Endothelial cell of umbilical vein (primary cell): ENCODE results near the gene ROCK2. TPM values are rescaled to one million over a fixed set of nuclear protein-coding genes. Genes with fewer than 3 reads are reported as not detected.

ENCODE experiments used
- BruUV-seq: library from RNA; stranded (reverse); fragments of 400-500 nt; replicated peaks from 2 replicates; lab custom pipeline; 2021; lab: Mats Ljungman, UMichigan
- CTCF ChIA-PET: fragments of 300-600, 350-600 bp; sonication (Branson Sonifier 250); formaldehyde crosslinking; loops from one replicate; lab custom pipeline; 2021; ENCODE audit warnings: antibody characterized with exemption, inconsistent platforms; lab: Charles Lee
- POLR2A ChIA-PET: fragments of 300-600, 350-600 bp; sonication (Branson Sonifier 250); formaldehyde crosslinking; loops from one replicate; lab custom pipeline; 2021; ENCODE audit warnings: antibody characterized with exemption, inconsistent platforms; lab: Charles Lee
- DNase-seq: peaks from one replicate; pipeline ENCODE4 v3.0.0-alpha.2; 2011; ENCODE audit warnings: low read depth, low spot score
- FAIRE-seq: peaks from 2 replicates; lab custom pipeline; 2011; peaks lifted over from hg19 to GRCh38; lab: Jason Lieb, UNC
- H2AFZ ChIP-seq: 2 replicates; pipeline ENCODE4 v1.6.0; 2012; ENCODE audit warnings: low read depth, low read length, control low read depth, inconsistent platforms
- H3K27ac ChIP-seq: 2 replicates; pipeline ENCODE4 v1.5.1; 2011; ENCODE audit warnings: low read depth, mild to moderate bottlenecking, control low read depth, low read length, moderate library complexity; ENCODE audit not compliant: insufficient read depth
- H3K27me3 ChIP-seq, 2 experiments: 2 replicates each; pipeline versions ENCODE4 v1.6.0 to v1.6.1; 2011; ENCODE audit warnings: low read length in 2 of 2, mixed read lengths in 1 of 2; ENCODE audit not compliant: control insufficient read depth in 2 of 2, insufficient read depth in 2 of 2
- H3K36me3 ChIP-seq, 2 experiments: 2 replicates in 1 of 2; 3 replicates in 1 of 2; pipeline ENCODE4 v1.5.1; 2011; ENCODE audit warnings: low read length in 2 of 2, mild to moderate bottlenecking in 1 of 2, moderate library complexity in 1 of 2; ENCODE audit not compliant: control insufficient read depth in 2 of 2, insufficient read depth in 2 of 2; ENCODE audit errors: extremely low read depth in 1 of 2
- H3K4me1 ChIP-seq: 3 replicates; pipeline ENCODE4 v1.5.1; 2011; ENCODE audit warnings: mild to moderate bottlenecking, low read length; ENCODE audit not compliant: control insufficient read depth, insufficient read depth; ENCODE audit errors: extremely low read depth
- H3K4me2 ChIP-seq: 2 replicates; pipeline ENCODE4 v1.6.1; 2011; ENCODE audit warnings: low read length, control low read depth, mixed read lengths; ENCODE audit not compliant: insufficient read depth
- H3K4me3 ChIP-seq, 3 experiments: fragments of 200-600 bp in 1 of 3; sonication (generic), shearing (Covaris generic) in 1 of 3; replicated peaks in 1 of 3; 2 replicates each; pipeline ENCODE4 v1.5.1; 2011 to 2016; ENCODE audit warnings: control low read depth in 3 of 3, low read length in 3 of 3, mild to moderate bottlenecking in 2 of 3, inconsistent platforms in 1 of 3, low read depth in 1 of 3, moderate library complexity in 1 of 3; ENCODE audit not compliant: insufficient read depth in 1 of 3
- H3K79me2 ChIP-seq: 2 replicates; pipeline ENCODE4 v1.6.0; 2012; ENCODE audit warnings: low read length, inconsistent platforms; ENCODE audit not compliant: control insufficient read depth, insufficient read depth
- H3K9ac ChIP-seq: replicated peaks from 2 replicates; pipeline ENCODE3; 2011; ENCODE audit warnings: low read length, control low read depth; ENCODE audit not compliant: insufficient read depth; ENCODE audit errors: extremely low read depth
- H3K9me1 ChIP-seq: replicated peaks from 3 replicates; pipeline ENCODE4 v1.6.0; 2011; ENCODE audit warnings: mild to moderate bottlenecking, low read length; ENCODE audit not compliant: control insufficient read depth, insufficient read depth; ENCODE audit errors: extremely low read depth
- H3K9me3 ChIP-seq: replicated peaks from 2 replicates; pipeline ENCODE4 v1.5.1; 2012; ENCODE audit warnings: low read length, inconsistent platforms; ENCODE audit not compliant: control insufficient read depth, insufficient read depth
- H4K20me1 ChIP-seq: replicated peaks from 2 replicates; pipeline ENCODE3; 2011; ENCODE audit warnings: mild to moderate bottlenecking, low read length; ENCODE audit not compliant: control insufficient read depth, insufficient read depth; ENCODE audit errors: extremely low read depth
- CTCF ChIP-seq, 2 donors: IDR thresholded peaks; 1 replicate in 1 of 2; 2 replicates in 1 of 2; pipeline ENCODE4 v1.5.1; 2011; ENCODE audit warnings: low read length in 2 of 2, mild to moderate bottlenecking in 2 of 2, moderate library complexity in 2 of 2, control low read depth in 1 of 2, inconsistent platforms in 1 of 2, low read depth in 1 of 2; ENCODE audit not compliant: insufficient read depth in 1 of 2; ENCODE audit errors: extremely low read depth in 1 of 2
- EZH2 ChIP-seq: IDR thresholded peaks from 2 replicates; pipeline ENCODE4 v1.6.1; 2012; ENCODE audit warnings: borderline replicate concordance, low read depth, mild to moderate bottlenecking, moderate library complexity, low read length, inconsistent platforms; ENCODE audit not compliant: severe bottlenecking
- FOS ChIP-seq: IDR thresholded peaks from 2 replicates; pipeline ENCODE4 v1.6.1; 2011; ENCODE audit warnings: mild to moderate bottlenecking, low read length, moderate library complexity, borderline replicate concordance; ENCODE audit not compliant: insufficient read depth
- GATA2 ChIP-seq: IDR thresholded peaks from 2 replicates; pipeline ENCODE4 v1.7.0; 2011; ENCODE audit warnings: low read depth, mild to moderate bottlenecking, moderate library complexity, mixed read lengths, low read length; ENCODE audit not compliant: insufficient read length, insufficient read depth
- JUN ChIP-seq: IDR thresholded peaks from 2 replicates; pipeline ENCODE4 v1.6.1; 2011; ENCODE audit warnings: borderline replicate concordance, low read depth; ENCODE audit not compliant: insufficient read length, insufficient read depth
- MAX ChIP-seq: IDR thresholded peaks from 2 replicates; pipeline ENCODE4 v1.6.1; 2011; ENCODE audit not compliant: insufficient read depth, insufficient read length
- MYC ChIP-seq: IDR thresholded peaks from one replicate; pipeline ENCODE4 v1.6.1; 2011; ENCODE audit warnings: mild to moderate bottlenecking, low read depth, low read length
- POLR2A ChIP-seq: IDR thresholded peaks from 2 replicates; pipeline ENCODE4 v1.6.1; 2012; ENCODE audit warnings: low read depth, mild to moderate bottlenecking, control low read depth, low read length
- POLR2AphosphoS5 ChIP-seq: IDR thresholded peaks from 2 replicates; pipeline ENCODE4 v1.6.1; 2012; ENCODE audit warnings: low read depth, mild to moderate bottlenecking, control low read depth, low read length, moderate library complexity; ENCODE audit not compliant: insufficient read depth
- dilution Hi-C: fragments of 300-500 bp; cut with MboI; formaldehyde crosslinking; loops from one replicate; pipeline ENCODE4 v1.15.0; 2019; ENCODE audit warnings: low sequenced_read_pairs; ENCODE audit not compliant: extremely low pct_ligation_motif_present
- intact Hi-C: fragments of 100-400 bp; cut with micrococcal nuclease; formaldehyde crosslinking; loops from one replicate; pipeline ENCODE4 v1.10.0; 2022
- polyA plus RNA-seq, 4 experiments: library from polyadenylated mRNA; depleted of rRNA in 3 of 4; stranded (reverse) in 3 of 4; unstranded in 1 of 4; fragments of >200 nt; gene quantifications; 2 replicates each; pipeline versions ENCODE4 v1.2.1 to v1.2.3, GENCODE V29; 2011 to 2012; ENCODE audit warnings: missing spikeins in 1 of 4
- total RNA-seq: library from RNA; stranded (reverse); gene quantifications from 2 replicates; pipeline ENCODE4 v1.2.3, GENCODE V29; 2021

ROCK2 gene
- total and polyA plus RNA-seq, 2 donors (not counting 3 experiments of a cell fraction or from before 2014, with no cell fraction given) = 5.2 to 56.5 TPM

- BruUV-seq = no TSS peak
- DNase-seq (no peak), FAIRE-seq (no peak)
- Histone ChIP-seq H2AFZ (no peak overlapping the region), H3K27ac (no peak overlapping the region), H3K9ac (no peak overlapping the region), H3K9me3 (no peaks in the 10 kb centered on the region), H3K4me2 (no peak overlapping the region), H3K79me2 (no peaks in the 10 kb centered on the region), H3K4me3 (no peak overlapping the region), H3K4me1 (no peaks in the 10 kb centered on the region), H3K27me3 (peaks cover 0 to 4% of the 10 kb centered on the region in 2 experiments), H3K36me3 (no peaks in the 10 kb centered on the region), H3K9me1 (no peaks in the 10 kb centered on the region), H4K20me1 (no peaks in the 10 kb centered on the region)
- intact Hi-C loops (no loop called here), dilution Hi-C loops (no loop called here)
- CTCF ChIA-PET = interaction anchor here (0.8 to 1.7 kb wide), 2 partner anchors 11 to 54 kb away, joined by 3 to 7 read pairs; no protein-coding TSS in a partner anchor
- POLR2A ChIA-PET = interaction anchor here (0.6 kb wide), 1 partner anchor 1570 kb away, joined by 3 read pairs; no protein-coding TSS in a partner anchor
- TF ChIP-seq POLR2A (no peak), EZH2 (no peak), CTCF (IDR thresholded peaks at IDR 0.05; ENCODE audit: extremely low read depth in 1 of 2, insufficient read depth in 1 of 2, low read depth in 1 of 2, low read length in 2 of 2) (no peak)
These were observed 13.1 kb upstream of the ROCK2 start for GRCh38 chr2:11357428-11357972.

GRCh38 chr2:11356764-11357163 lies 12.3 kb upstream of the ROCK2 start:
- Histone ChIP-seq H3K27ac (no peak overlapping the region), H3K4me3 (no peak overlapping the region), H3K79me2 (no peaks in the 10 kb centered on the region), H3K36me3 (no peaks in the 10 kb centered on the region), H2AFZ (no peak overlapping the region), H3K9me3 (no peaks in the 10 kb centered on the region), H4K20me1 (no peaks in the 10 kb centered on the region), H3K4me1 (no peaks in the 10 kb centered on the region), H3K4me2 (no peak overlapping the region), H3K27me3 (peaks cover 0 to 4% of the 10 kb centered on the region in 2 experiments), H3K9me1 (no peaks in the 10 kb centered on the region), H3K9ac (no peak overlapping the region)
- ChIA-PET POLR2A (no interaction called here), CTCF (interaction anchor here (0.6 to 1.5 kb wide), 2 partner anchors 55 to 60 kb away, joined by 3 to 4 read pairs; no protein-coding TSS in a partner anchor)
- BruUV-seq = no TSS peak
- peak; percentile 24 for DNase-seq
- TF ChIP-seq MAX = no peak
- TF ChIP-seq POLR2A = no peak
- TF ChIP-seq GATA2 = no peak
- no peak for TF ChIP-seq CTCF (IDR thresholded peaks at IDR 0.05; ENCODE audit: extremely low read depth in 1 of 2, insufficient read depth in 1 of 2, low read depth in 1 of 2, low read length in 2 of 2)
- TF ChIP-seq MYC = no peak
- TF ChIP-seq FOS = no peak
- no peak for TF ChIP-seq JUN
- no peak for TF ChIP-seq POLR2AphosphoS5
- TF ChIP-seq EZH2 = no peak
- intact Hi-C loops (no loop called here), dilution Hi-C loops (no loop called here)
- FAIRE-seq = peak; percentile 55
